MG63 (cell line): ENCODE results near the gene NME9. TPM values are rescaled to one million over a fixed set of nuclear protein-coding genes. Genes with fewer than 3 reads are reported as not detected.
A peak's percentile ranks its signal among the peaks of the same experiment; 100 is the strongest.
"Not testable (repeated sequence)": the region's sequence is repeated elsewhere in the genome, so short reads cannot be mapped to it uniquely, and the experiment has no call there.

Experiments used
- DNase-seq: peaks from one replicate; pipeline ENCODE4 v3.0.0-alpha.2; 2020
- H3K27me3 ChIP-seq: fragments of 250-450 bp; sonication (Bioruptor Pico); 2 replicates; pipeline ENCODE4 v1.5.1; 2020; ENCODE audit warnings: mild to moderate bottlenecking, moderate library complexity
- H3K36me3 ChIP-seq: fragments of 250-450 bp; sonication (Bioruptor Pico); 2 replicates; pipeline ENCODE4 v1.5.1; 2020; ENCODE audit warnings: mild to moderate bottlenecking, moderate library complexity
- H3K4me3 ChIP-seq: fragments of 250-450 bp; sonication (Bioruptor Pico); 2 replicates; pipeline ENCODE4 v1.5.1; 2020; ENCODE audit warnings: mild to moderate bottlenecking, moderate library complexity
- H3K9me3 ChIP-seq: fragments of 250-450 bp; sonication (Bioruptor Pico); 2 replicates; pipeline ENCODE4 v1.5.1; 2020; ENCODE audit warnings: mild to moderate bottlenecking, moderate library complexity
- total RNA-seq: library from RNA; depleted of rRNA; stranded (reverse); fragments of >200 nt; shearing (Covaris generic); gene quantifications from 2 replicates; pipeline ENCODE4 v1.2.3, GENCODE V29; 2014; ENCODE audit warnings: low replicate concordance; rRNA removed

Gene NME9, protein sequence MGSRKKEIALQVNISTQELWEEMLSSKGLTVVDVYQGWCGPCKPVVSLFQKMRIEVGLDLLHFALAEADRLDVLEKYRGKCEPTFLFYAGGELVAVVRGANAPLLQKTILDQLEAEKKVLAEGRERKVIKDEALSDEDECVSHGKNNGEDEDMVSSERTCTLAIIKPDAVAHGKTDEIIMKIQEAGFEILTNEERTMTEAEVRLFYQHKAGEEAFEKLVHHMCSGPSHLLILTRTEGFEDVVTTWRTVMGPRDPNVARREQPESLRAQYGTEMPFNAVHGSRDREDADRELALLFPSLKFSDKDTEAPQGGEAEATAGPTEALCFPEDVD
- total RNA-seq: 3.1 TPM in 1 of 2 replicates, not detected in the other

- Histone ChIP-seq H3K4me3 (peak within 1 kb of the TSS; percentile 36), H3K36me3 (no peaks in the 10 kb centered on the region), H3K27me3 (peaks cover 30% of the 10 kb centered on the region), H3K9me3 (no peaks in the 10 kb centered on the region)
- DNase-seq: peak; percentile 63
Measured at GRCh38 chr3:138329127-138329983, at the start of gene NME9. Gene NME9, minus strand, starts transcription at chr3:138329851. Its CDS starts 516 bp downstream, at chr3:138329335.

- Histone ChIP-seq H3K4me3 (no peak overlapping the region), H3K36me3 (no peaks in the 10 kb centered on the region; the same call in none of the 2 replicates), H3K27me3 (no peaks in the 10 kb centered on the region), H3K9me3 (no peaks in the 10 kb centered on the region)
- DNase-seq: no peak
Measured at GRCh38 chr3:138378990-138379389, 49.3 kb upstream of the NME9 start.

DNA sequence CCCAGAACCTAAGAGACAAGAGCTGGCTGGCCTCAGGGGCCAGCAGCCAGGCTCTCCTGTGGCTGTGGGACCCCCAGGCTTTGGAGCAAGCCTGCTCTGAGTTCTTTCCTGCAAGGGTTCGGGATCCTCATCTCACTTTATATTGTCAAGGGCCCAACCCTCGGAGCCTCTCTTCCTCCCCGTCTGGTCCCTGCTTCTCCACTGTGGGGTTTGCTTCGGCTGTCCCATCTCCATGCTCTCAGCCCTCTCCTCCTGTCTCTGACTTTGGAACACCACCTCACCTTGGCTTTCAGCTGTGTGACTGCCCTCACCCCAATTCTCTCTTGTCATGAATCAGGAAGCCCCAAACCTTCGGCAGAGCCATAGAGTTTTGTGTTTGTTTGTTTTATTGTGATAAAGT lies 48.7 kb upstream of the NME9 start:
- no peak overlapping the region for H3K4me3 ChIP-seq
- H3K9me3 ChIP-seq: no peaks in the 10 kb centered on the region
- DNase-seq: no peak
- H3K27me3 ChIP-seq: no peaks in the 10 kb centered on the region
- no peaks in the 10 kb centered on the region; the same call in none of the 2 replicates for H3K36me3 ChIP-seq

DNA sequence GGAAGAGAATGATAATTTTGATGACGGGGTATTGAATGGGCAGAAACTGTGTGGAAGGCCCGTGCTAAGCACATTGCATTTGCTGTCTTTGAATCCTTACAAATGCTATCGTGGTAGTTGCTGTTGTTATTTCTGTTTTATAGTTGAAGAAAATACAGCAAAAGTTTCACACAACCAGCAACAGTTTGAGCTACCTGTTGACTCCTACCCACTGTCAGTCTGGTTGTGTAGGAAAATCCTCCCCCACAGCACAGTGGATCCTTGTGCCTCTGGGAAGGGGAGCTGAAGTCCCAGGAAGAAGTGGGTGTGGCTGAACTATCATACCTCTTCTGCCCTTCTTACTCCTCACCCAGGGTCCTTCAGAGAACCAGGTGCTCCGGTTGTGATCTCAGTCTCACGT lies 48.2 kb upstream of the NME9 start:
- Histone ChIP-seq H3K27me3 (no peaks in the 10 kb centered on the region), H3K4me3 (no peak overlapping the region), H3K36me3 (no peaks in the 10 kb centered on the region; the same call in none of the 2 replicates), H3K9me3 (no peaks in the 10 kb centered on the region)
- no peak for DNase-seq

GRCh38 chr3:138377212-138377611 lies 47.6 kb upstream of the NME9 start:
- H3K27me3 ChIP-seq, H3K9me3 ChIP-seq, H3K36me3 ChIP-seq, H3K4me3 ChIP-seq, DNase-seq: not testable (repeated sequence)

DNA sequence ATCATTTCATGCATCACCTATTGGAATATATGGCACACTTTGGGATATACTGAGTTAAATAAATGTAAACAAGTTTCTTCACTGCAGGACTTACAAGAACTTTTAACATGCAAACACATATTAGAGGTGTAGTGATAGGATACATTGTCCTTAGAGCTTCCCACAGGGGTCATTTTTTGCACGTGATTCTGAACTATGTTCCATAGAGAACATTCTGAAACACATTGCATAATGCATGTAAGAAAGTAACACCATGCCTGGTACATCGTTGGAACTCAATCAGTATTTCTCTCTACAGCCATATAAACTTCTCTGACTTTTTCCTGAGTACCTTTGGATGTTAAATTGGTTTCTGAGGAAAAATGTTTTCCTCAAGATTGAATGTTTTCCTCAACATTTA lies 47.0 kb upstream of the NME9 start:
- Histone ChIP-seq H3K36me3 (no peaks in the 10 kb centered on the region; the same call in none of the 2 replicates), H3K27me3 (no peaks in the 10 kb centered on the region), H3K4me3 (no peak overlapping the region), H3K9me3 (no peaks in the 10 kb centered on the region)
- DNase-seq: no peak

GRCh38 chr3:138375447-138375846 lies 45.8 kb upstream of the NME9 start:
- H3K36me3 ChIP-seq: no peaks in the 10 kb centered on the region; the same call in none of the 2 replicates
- no peak for DNase-seq
- H3K9me3 ChIP-seq: no peaks in the 10 kb centered on the region
- no peak overlapping the region for H3K4me3 ChIP-seq
- no peaks in the 10 kb centered on the region for H3K27me3 ChIP-seq

- DNase-seq: no peak
- H3K36me3 ChIP-seq: no peaks in the 10 kb centered on the region; the same call in none of the 2 replicates
- H3K27me3 ChIP-seq: no peaks in the 10 kb centered on the region
- H3K4me3 ChIP-seq: no peak overlapping the region
- H3K9me3 ChIP-seq: no peaks in the 10 kb centered on the region
Measured at GRCh38 chr3:138374573-138375134, 45.0 kb upstream of the NME9 start.

GRCh38 chr3:138373736-138374094 lies 44.1 kb upstream of the NME9 start:
- DNase-seq: no peak
- Histone ChIP-seq H3K4me3 (no peak overlapping the region), H3K9me3 (no peaks in the 10 kb centered on the region), H3K36me3 (no peaks in the 10 kb centered on the region; the same call in none of the 2 replicates), H3K27me3 (no peaks in the 10 kb centered on the region)

GRCh38 chr3:138373087-138373735 lies 43.6 kb upstream of the NME9 start:
- Histone ChIP-seq H3K4me3 (no peak overlapping the region), H3K27me3 (no peaks in the 10 kb centered on the region), H3K9me3 (no peaks in the 10 kb centered on the region), H3K36me3 (no peaks in the 10 kb centered on the region; the same call in none of the 2 replicates)
- DNase-seq: no peak

GRCh38 chr3:138371070-138371965 lies 41.7 kb upstream of the NME9 start:
- Histone ChIP-seq H3K36me3 (no peaks in the 10 kb centered on the region; the same call in none of the 2 replicates), H3K9me3 (no peaks in the 10 kb centered on the region), H3K4me3 (no peak overlapping the region), H3K27me3 (no peaks in the 10 kb centered on the region)
- no peak for DNase-seq

- no peak overlapping the region for H3K4me3 ChIP-seq
- H3K9me3 ChIP-seq: no peaks in the 10 kb centered on the region
- DNase-seq: no peak
- H3K36me3 ChIP-seq: no peaks in the 10 kb centered on the region; the same call in none of the 2 replicates
- no peaks in the 10 kb centered on the region for H3K27me3 ChIP-seq
Measured at GRCh38 chr3:138370321-138370720, 40.7 kb upstream of the NME9 start.

GRCh38 chr3:138369151-138369900 lies 39.7 kb upstream of the NME9 start:
- no peak for DNase-seq
- no peaks in the 10 kb centered on the region; the same call in 1 of the 2 replicates for H3K36me3 ChIP-seq
- no peaks in the 10 kb centered on the region for H3K9me3 ChIP-seq
- H3K4me3 ChIP-seq: no peak overlapping the region
- H3K27me3 ChIP-seq: no peaks in the 10 kb centered on the region

DNA sequence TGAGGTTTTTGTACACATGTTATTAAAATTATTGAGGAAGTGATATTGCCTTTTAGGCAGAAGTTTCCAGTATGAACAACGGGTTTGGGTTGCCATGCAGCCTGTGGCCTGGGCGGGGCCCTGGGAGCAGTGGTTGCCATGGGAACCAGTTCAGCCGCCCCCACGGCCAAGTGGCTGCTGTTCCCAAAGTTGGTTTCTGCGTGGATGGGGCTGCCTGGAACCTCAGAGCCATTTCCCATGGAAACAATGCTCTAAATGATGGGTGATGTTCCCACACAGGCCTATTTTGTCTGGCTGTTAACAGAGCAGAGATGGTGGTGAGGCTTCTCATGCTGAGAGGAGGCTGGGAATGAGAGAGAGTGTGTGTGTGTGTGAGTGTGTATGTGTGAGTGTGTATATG lies 38.3 kb upstream of the NME9 start:
- Histone ChIP-seq H3K9me3 (no peaks in the 10 kb centered on the region), H3K36me3 (no peaks in the 10 kb centered on the region)
- no peak for DNase-seq

DNA sequence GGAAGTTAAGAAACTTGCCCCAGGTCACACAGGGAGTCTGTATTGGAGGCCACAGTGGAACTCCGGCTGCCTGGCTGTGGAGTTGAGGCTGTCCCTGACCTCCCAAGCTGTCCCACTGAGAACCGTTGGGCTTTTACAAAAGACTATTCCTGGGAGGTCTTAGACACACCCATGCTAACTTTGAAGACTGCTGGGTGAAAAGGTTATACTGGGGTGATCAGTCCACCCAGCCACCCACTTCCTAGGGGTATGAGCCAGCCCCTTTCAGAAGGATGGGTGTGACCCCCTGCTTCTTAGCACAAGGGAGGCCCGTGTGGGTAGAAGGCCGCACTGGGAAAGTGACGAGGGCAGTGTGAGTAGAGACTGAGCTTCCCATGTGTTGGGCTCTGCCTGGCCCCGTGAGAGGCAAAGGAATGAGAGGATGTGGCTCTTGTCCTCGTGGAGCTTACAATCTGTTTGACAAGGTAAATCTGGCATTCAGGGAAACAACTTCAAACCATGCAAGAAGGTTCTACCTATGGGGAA lies 37.7 kb upstream of the NME9 start:
- DNase-seq: no peak
- no peaks in the 10 kb centered on the region for H3K36me3 ChIP-seq
- no peaks in the 10 kb centered on the region for H3K27me3 ChIP-seq
- no peaks in the 10 kb centered on the region for H3K9me3 ChIP-seq
- no peak overlapping the region for H3K4me3 ChIP-seq

More for the DNA sequence above, 38.3 kb upstream of the NME9 start:
- Histone ChIP-seq H3K27me3 (no peaks in the 10 kb centered on the region), H3K4me3 (no peak overlapping the region)
